ENCODE measurements around the gene DCXR. TPM values are rescaled to one million over a fixed set of nuclear protein-coding genes. Genes with fewer than 3 reads are reported as not detected.
"Not testable (repeated sequence)": the region's sequence is repeated elsewhere in the genome, so short reads cannot be mapped to it uniquely, and the experiment has no call there.

Gene DCXR
- total RNA-seq, 1 donor from 2014 or later = 25.7 TPM

- no peak for FAIRE-seq
Observed at GRCh38 chr17:82045936-82046484, 8.5 kb upstream of the DCXR start.

GRCh38 chr17:82043507-82043906 lies 6.0 kb upstream of the DCXR start:
- FAIRE-seq (no peak), DNase-seq (ENCODE audit: low spot score in 2 of 2) (no peak)

More at GRCh38 chr17:82045936-82046484, 8.5 kb upstream of the DCXR start:
- no peak for DNase-seq (ENCODE audit: low spot score in 2 of 2)

- DNase-seq (ENCODE audit: low spot score in 2 of 2) (no peak), FAIRE-seq (no peak)
Observed at GRCh38 chr17:82042649-82043048, 5.2 kb upstream of the DCXR start.

- FAIRE-seq = no peak
- DNase-seq (ENCODE audit: low spot score in 2 of 2) = no peak
Observed at GRCh38 chr17:82041144-82041814, 3.8 kb upstream of the DCXR start.

- FAIRE-seq = no peak
- DNase-seq (ENCODE audit: low spot score in 2 of 2) = no peak
Observed at GRCh38 chr17:82039695-82040299, 2.3 kb upstream of the DCXR start.

GRCh38 chr17:82038796-82039409 lies 1.4 kb upstream of the DCXR start:
- not testable (repeated sequence) for FAIRE-seq; DNase-seq (ENCODE audit: low spot score in 2 of 2)

- DNase-seq (ENCODE audit: low spot score in 2 of 2) (no peak), FAIRE-seq (no peak)
Observed at GRCh38 chr17:82037889-82038195, 345 bp upstream of the DCXR start.

- DNase-seq (ENCODE audit: low spot score in 2 of 2) (no peak), FAIRE-seq (no peak)
Observed at GRCh38 chr17:82036634-82037091, 834 bp downstream of the DCXR start.

GRCh38 chr17:82035956-82036633 lies 1.4 kb downstream of the DCXR start:
- DNase-seq (ENCODE audit: low spot score in 2 of 2) = no peak
- FAIRE-seq = no peak

GRCh38 chr17:82035488-82035887 lies 2.0 kb downstream of the DCXR start:
- FAIRE-seq = no peak
- DNase-seq (ENCODE audit: low spot score in 2 of 2) = no peak

- DNase-seq (ENCODE audit: low spot score in 2 of 2) (no peak), FAIRE-seq (no peak)
Observed at GRCh38 chr17:82034371-82035011, 3.0 kb downstream of the DCXR start.

- FAIRE-seq (no peak), DNase-seq (ENCODE audit: low spot score in 2 of 2) (no peak)
Observed at GRCh38 chr17:82033359-82034085, 4.0 kb downstream of the DCXR start.

- FAIRE-seq = no peak
- no peak for DNase-seq (ENCODE audit: low spot score in 2 of 2)
Observed at GRCh38 chr17:82031885-82032627, 5.4 kb downstream of the DCXR start.

- FAIRE-seq (no peak), DNase-seq (ENCODE audit: low spot score in 2 of 2) (peak in 1 of 2 donors; percentile 69)
Observed at GRCh38 chr17:82031303-82031884, 6.1 kb downstream of the DCXR start, which contains the start of gene RAC3. TSS of gene RAC3 (plus strand) at chr17:82031678. CDS start at chr17:82031762, 84 bp downstream.

- FAIRE-seq = no peak
- DNase-seq (ENCODE audit: low spot score in 2 of 2) = peak; percentile 90 to 95
Observed at GRCh38 chr17:82030470-82031302, 6.8 kb downstream of the DCXR start.

- DNase-seq (ENCODE audit: low spot score in 2 of 2) (no peak), FAIRE-seq (no peak)
Observed at GRCh38 chr17:82029990-82030469, 7.5 kb downstream of the DCXR start.

- DNase-seq (ENCODE audit: low spot score in 2 of 2) (no peak), FAIRE-seq (no peak)
Observed at GRCh38 chr17:82029391-82029790, 8.1 kb downstream of the DCXR start.

GRCh38 chr17:82028966-82029365 lies 8.5 kb downstream of the DCXR start:
- no peak for DNase-seq (ENCODE audit: low spot score in 2 of 2)
- FAIRE-seq = no peak
